Osteocyte (in vitro differentiated cells): ENCODE data around the gene RASL11A. TPM values are rescaled to one million over a fixed set of nuclear protein-coding genes. Genes with fewer than 3 reads are reported as not detected.

Experiments used
- DNase-seq: peaks from one replicate; pipeline ENCODE4 v3.0.0; 2021; ENCODE audit warnings: mixed read lengths; ENCODE audit not compliant: unreplicated experiment; ENCODE audit errors: extremely low spot score
- H3K27ac Mint-ChIP-seq: one replicate; pipeline ENCODE4 v1.8.0; 2021; ENCODE audit warnings: mild to moderate bottlenecking, mixed read lengths; ENCODE audit not compliant: unreplicated experiment
- H3K27me3 Mint-ChIP-seq: one replicate; pipeline ENCODE4 v1.8.0; 2021; ENCODE audit warnings: mixed read lengths; ENCODE audit not compliant: unreplicated experiment
- H3K36me3 Mint-ChIP-seq: one replicate; pipeline ENCODE4 v1.8.0; 2021; ENCODE audit warnings: mixed read lengths; ENCODE audit not compliant: unreplicated experiment
- H3K4me1 Mint-ChIP-seq: one replicate; pipeline ENCODE4 v1.8.0; 2021; ENCODE audit warnings: mixed read lengths; ENCODE audit not compliant: unreplicated experiment
- H3K4me3 Mint-ChIP-seq: one replicate; pipeline ENCODE4 v1.8.0; 2021; ENCODE audit warnings: mild to moderate bottlenecking, moderate library complexity, mixed read lengths; ENCODE audit not compliant: unreplicated experiment
- H3K9me3 Mint-ChIP-seq: one replicate; pipeline ENCODE4 v1.8.0; 2021; ENCODE audit warnings: mixed read lengths; ENCODE audit not compliant: unreplicated experiment
- total RNA-seq: library from RNA; stranded (reverse); gene quantifications from 2 replicates; pipeline ENCODE4 v1.2.1, GENCODE V29; 2021
- TF ChIP-seq, protein P1 (sequence below): fragments of 200-600 bp; sonication (generic); IDR thresholded peaks from 2 replicates; pipeline ENCODE4 v1.5.0; 2021; ENCODE audit warnings: antibody characterized with exemption, mild to moderate bottlenecking, moderate library complexity

Gene RASL11A
- total RNA-seq, 1 donor from 2014 or later: 4.6 TPM

DNA sequence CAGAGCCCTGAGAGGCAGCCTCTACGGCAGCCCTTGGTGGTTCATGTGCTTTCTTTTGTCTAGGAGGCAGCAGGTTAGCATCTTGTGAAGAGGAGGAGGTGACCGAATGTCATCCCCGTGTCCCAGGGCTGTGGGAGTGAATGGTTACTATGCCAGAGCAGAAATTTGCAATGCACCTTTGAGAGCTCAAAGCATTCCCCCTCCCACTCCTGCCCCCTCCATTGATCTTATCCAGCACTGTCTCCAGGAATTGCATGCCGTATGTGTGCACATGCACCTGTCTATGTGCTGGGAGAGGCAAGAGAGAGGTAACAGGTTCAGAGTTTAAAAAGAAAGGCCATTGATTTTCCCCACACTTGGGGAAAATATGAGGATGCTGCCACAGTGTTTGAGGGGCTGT is 10.2 kb downstream of the RASL11A start:
- Mint-ChIP-seq H3K27me3 (peaks cover 23% of the 10 kb centered on the region), H3K9me3 (no peaks in the 10 kb centered on the region), H3K4me3 (no peak overlapping the region), H3K27ac (no peak overlapping the region), H3K36me3 (no peaks in the 10 kb centered on the region), H3K4me1 (peaks cover 6% of the 10 kb centered on the region)
- TF ChIP-seq, protein P1, sequence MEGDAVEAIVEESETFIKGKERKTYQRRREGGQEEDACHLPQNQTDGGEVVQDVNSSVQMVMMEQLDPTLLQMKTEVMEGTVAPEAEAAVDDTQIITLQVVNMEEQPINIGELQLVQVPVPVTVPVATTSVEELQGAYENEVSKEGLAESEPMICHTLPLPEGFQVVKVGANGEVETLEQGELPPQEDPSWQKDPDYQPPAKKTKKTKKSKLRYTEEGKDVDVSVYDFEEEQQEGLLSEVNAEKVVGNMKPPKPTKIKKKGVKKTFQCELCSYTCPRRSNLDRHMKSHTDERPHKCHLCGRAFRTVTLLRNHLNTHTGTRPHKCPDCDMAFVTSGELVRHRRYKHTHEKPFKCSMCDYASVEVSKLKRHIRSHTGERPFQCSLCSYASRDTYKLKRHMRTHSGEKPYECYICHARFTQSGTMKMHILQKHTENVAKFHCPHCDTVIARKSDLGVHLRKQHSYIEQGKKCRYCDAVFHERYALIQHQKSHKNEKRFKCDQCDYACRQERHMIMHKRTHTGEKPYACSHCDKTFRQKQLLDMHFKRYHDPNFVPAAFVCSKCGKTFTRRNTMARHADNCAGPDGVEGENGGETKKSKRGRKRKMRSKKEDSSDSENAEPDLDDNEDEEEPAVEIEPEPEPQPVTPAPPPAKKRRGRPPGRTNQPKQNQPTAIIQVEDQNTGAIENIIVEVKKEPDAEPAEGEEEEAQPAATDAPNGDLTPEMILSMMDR: no peak
- DNase-seq: no peak

DNA sequence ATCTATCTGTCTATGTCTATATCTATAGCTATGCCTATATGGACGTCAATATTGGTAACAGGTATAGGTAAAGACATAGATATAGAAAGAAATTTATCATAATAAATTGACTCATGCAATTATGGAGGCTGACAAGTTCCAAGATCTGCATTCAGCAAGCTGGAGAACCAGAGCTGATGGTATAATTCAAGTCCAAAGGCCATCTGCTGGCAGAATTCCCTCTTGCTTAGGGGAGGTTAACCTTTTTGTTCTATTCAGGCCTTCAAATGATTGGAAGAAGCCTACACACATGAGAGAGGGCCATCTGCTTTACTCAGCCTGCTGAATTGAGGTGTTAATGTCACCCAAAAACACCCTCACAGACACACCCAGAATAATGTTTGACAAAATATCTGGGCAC is 10.8 kb downstream of the RASL11A start:
- Mint-ChIP-seq H3K27me3 (peaks cover 18% of the 10 kb centered on the region), H3K36me3 (no peaks in the 10 kb centered on the region), H3K27ac (no peak overlapping the region), H3K9me3 (no peaks in the 10 kb centered on the region), H3K4me3 (no peak overlapping the region), H3K4me1 (peaks cover 6% of the 10 kb centered on the region)
- TF ChIP-seq, protein P1: no peak
- DNase-seq: no peak

GRCh38 chr13:27283906-27284493 is 13.4 kb downstream of the RASL11A start:
- H3K27ac Mint-ChIP-seq: no peak overlapping the region
- no peaks in the 10 kb centered on the region for H3K36me3 Mint-ChIP-seq
- H3K9me3 Mint-ChIP-seq: no peaks in the 10 kb centered on the region
- TF ChIP-seq, protein P1: peak; percentile 49
- H3K4me1 Mint-ChIP-seq: peaks cover 6% of the 10 kb centered on the region
- H3K4me3 Mint-ChIP-seq: no peak overlapping the region
- no peak for DNase-seq
- H3K27me3 Mint-ChIP-seq: no peaks in the 10 kb centered on the region

DNA sequence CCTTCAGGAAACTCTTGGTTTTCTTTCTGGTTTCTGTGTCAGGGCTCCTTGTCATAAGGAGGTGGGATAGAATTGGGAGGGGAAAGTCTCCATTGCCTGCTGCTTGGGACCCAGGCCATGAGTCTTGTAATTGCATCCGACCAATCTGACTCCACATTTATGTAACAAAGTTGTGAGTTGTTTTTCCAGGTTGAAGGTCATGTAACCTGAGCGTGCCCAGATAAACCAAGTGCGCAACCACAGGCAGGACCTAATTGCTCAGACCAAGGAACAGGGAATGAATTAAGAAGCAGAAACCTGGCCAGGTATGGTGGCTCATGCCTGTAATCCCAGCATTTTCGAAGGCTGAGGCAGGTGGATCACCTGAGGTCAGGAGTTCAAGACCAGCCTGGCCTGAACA is 17.8 kb downstream of the RASL11A start:
- DNase-seq: no peak
- H3K27me3 Mint-ChIP-seq: peaks cover 6% of the 10 kb centered on the region
- no peaks in the 10 kb centered on the region for H3K9me3 Mint-ChIP-seq
- no peaks in the 10 kb centered on the region for H3K36me3 Mint-ChIP-seq
- TF ChIP-seq, protein P1: no peak
- peaks cover 11% of the 10 kb centered on the region for H3K4me1 Mint-ChIP-seq
- no peak overlapping the region for H3K27ac Mint-ChIP-seq
- no peak overlapping the region for H3K4me3 Mint-ChIP-seq

DNA sequence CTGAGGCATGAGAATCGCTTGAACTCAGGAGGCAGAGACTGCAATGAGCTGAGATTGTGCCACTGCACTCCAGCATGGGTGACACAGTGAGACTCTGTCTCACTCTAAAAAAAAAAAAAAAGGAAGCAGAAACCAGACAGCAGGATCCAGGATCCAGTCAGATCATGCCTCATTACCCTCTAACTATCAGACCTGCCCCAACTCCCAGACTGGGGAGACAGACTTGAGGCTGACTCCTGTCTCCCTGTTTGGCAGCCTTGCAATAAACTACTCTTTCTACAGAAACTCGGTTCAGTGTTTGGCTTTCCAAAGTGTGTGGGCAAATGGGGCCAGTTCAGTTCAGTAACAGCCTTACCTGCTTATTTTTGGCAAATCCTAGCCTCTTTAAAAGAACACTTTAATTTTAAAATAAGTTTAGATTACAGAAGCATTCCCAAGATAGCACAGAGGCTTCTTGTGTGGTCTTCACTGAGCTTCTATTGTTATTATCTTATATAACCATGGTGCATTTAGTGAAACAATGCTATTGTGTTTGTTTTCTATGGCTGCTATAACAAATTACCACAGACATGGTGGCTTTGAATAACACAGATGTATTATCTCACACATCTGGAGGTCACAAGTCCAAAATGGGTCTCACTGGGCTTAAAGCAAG is 18.5 kb downstream of the RASL11A start:
- DNase-seq: no peak
- H3K4me3 Mint-ChIP-seq: no peak overlapping the region
- H3K27ac Mint-ChIP-seq: no peak overlapping the region
- H3K9me3 Mint-ChIP-seq: no peaks in the 10 kb centered on the region
- peaks cover 11% of the 10 kb centered on the region for H3K4me1 Mint-ChIP-seq
- no peaks in the 10 kb centered on the region for H3K36me3 Mint-ChIP-seq
- peaks cover 13% of the 10 kb centered on the region for H3K27me3 Mint-ChIP-seq
- TF ChIP-seq, protein P1: no peak
